GM21825 (cell line): ENCODE measurements around the gene TNFAIP2.

Source experiments
- ATAC-seq: cut with Tn5 transposase; IDR thresholded peaks from one replicate; pipeline ENCODE4 v1.9.1; 2021; ENCODE audit warnings: mild to moderate bottlenecking, moderate library complexity; ENCODE audit not compliant: unreplicated experiment

TNFAIP2 gene

GRCh38 chr14:103121121-103121845 is 2.0 kb upstream of the TNFAIP2 start:
- ATAC-seq = no peak

GRCh38 chr14:103121846-103122584 is 1.2 kb upstream of the TNFAIP2 start:
- ATAC-seq = no peak

- ATAC-seq = no peak
Measured at GRCh38 chr14:103122585-103122946, 695 bp upstream of the TNFAIP2 start.

GRCh38 chr14:103123634-103124500 is 606 bp downstream of the TNFAIP2 start:
- ATAC-seq = no peak

GRCh38 chr14:103124501-103125001 is 1.3 kb downstream of the TNFAIP2 start:
- ATAC-seq = no peak

- ATAC-seq = no peak
Measured at GRCh38 chr14:103125098-103126070, 2.1 kb downstream of the TNFAIP2 start.

GRCh38 chr14:103126088-103126872 is 3.0 kb downstream of the TNFAIP2 start:
- no peak for ATAC-seq

GRCh38 chr14:103126873-103127304 is 3.6 kb downstream of the TNFAIP2 start:
- no peak for ATAC-seq

- no peak for ATAC-seq
Measured at GRCh38 chr14:103127356-103127755, 4.1 kb downstream of the TNFAIP2 start.

GRCh38 chr14:103127861-103128598 is 4.8 kb downstream of the TNFAIP2 start:
- no peak for ATAC-seq

- ATAC-seq = no peak
Measured at GRCh38 chr14:103128631-103129300, 5.5 kb downstream of the TNFAIP2 start.

- no peak for ATAC-seq
Measured at GRCh38 chr14:103129301-103130016, 6.2 kb downstream of the TNFAIP2 start.

- no peak for ATAC-seq
Measured at GRCh38 chr14:103130017-103130764, 6.9 kb downstream of the TNFAIP2 start.

GRCh38 chr14:103130965-103131364 is 7.7 kb downstream of the TNFAIP2 start:
- ATAC-seq = no peak

- no peak for ATAC-seq
Measured at GRCh38 chr14:103131580-103131979, 8.3 kb downstream of the TNFAIP2 start.

- no peak for ATAC-seq
Measured at GRCh38 chr14:103132381-103133209, 9.3 kb downstream of the TNFAIP2 start.
